GM12865 (cell line): ENCODE data around the gene RNU6-7.

ENCODE experiments used
- DNase-seq: peaks from one replicate; pipeline ENCODE4 v3.0.0; 2010; ENCODE audit warnings: low read depth
- H3K4me3 ChIP-seq: 2 replicates; pipeline ENCODE4 v1.5.1; 2011; ENCODE audit warnings: mild to moderate bottlenecking, low read depth, low read length, control low read depth
- TF ChIP-seq, protein P1 (sequence below): IDR thresholded peaks from 2 replicates; pipeline ENCODE4 v1.5.1; 2011; ENCODE audit warnings: low read length, control low read depth, low read depth, inconsistent platforms; ENCODE audit not compliant: insufficient read depth; ENCODE audit errors: missing control alignments

The RNU6-7 gene

DNA sequence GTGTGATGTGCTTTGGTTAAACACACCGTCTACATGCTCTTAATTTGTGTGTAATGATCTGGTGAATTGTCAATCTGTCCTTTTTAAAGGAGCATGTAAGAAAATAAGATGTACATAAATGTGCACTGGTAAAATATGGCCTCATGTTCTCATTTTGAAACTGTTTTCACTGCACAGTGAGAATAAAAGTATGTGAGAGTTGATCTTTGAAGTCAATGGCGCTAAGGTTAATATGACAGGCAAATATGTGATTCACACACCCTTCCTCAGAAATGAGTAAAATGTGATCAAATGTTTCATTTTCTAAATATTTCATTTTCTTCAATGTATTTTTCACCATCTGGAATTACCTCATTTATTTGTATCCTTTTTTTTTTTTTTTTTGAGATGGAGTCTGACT lies 8.3 kb upstream of the RNU6-7 start:
- DNase-seq: no peak
- TF ChIP-seq, protein P1, sequence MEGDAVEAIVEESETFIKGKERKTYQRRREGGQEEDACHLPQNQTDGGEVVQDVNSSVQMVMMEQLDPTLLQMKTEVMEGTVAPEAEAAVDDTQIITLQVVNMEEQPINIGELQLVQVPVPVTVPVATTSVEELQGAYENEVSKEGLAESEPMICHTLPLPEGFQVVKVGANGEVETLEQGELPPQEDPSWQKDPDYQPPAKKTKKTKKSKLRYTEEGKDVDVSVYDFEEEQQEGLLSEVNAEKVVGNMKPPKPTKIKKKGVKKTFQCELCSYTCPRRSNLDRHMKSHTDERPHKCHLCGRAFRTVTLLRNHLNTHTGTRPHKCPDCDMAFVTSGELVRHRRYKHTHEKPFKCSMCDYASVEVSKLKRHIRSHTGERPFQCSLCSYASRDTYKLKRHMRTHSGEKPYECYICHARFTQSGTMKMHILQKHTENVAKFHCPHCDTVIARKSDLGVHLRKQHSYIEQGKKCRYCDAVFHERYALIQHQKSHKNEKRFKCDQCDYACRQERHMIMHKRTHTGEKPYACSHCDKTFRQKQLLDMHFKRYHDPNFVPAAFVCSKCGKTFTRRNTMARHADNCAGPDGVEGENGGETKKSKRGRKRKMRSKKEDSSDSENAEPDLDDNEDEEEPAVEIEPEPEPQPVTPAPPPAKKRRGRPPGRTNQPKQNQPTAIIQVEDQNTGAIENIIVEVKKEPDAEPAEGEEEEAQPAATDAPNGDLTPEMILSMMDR: no peak
- H3K4me3 ChIP-seq: no peak overlapping the region

DNA sequence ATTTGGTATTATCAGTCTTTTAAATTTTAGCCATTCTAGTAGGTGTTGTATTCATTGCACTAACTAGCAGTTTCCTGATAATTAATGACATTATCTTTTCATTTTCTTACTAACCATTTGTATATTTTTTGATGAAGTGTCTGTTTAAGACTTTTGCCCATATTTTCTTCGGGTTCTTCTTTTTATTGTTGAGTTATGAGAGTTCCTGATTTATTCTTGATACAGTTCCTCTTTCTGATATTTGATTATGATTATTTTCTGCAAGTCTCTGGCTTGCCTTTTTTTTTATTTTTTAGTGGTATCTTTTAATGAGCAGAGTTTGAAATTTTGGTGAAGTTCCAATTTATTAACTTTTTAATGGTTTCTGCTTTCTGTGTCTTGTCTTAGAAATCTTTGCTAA lies 6.2 kb upstream of the RNU6-7 start:
- no peak overlapping the region for H3K4me3 ChIP-seq
- DNase-seq: no peak
- TF ChIP-seq, protein P1: no peak

DNA sequence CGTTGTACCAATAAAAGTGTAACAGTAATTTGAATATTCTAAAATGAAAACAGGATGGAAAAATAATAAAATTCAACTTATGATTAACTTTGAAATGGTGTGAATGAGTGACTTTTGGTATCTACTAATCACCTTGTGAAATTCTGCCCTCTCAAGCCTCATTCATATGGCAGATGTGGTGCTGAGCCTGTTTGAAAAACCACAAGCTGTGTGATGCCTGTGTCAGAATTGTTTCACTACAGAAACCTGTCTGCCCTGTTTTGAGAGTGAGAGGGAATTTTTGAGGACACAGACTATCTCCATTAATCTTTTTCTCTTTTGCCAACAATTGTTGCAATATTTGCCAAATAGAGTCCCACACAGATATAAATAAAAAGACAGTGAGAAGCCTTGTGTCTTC lies 3.9 kb upstream of the RNU6-7 start:
- TF ChIP-seq, protein P1: no peak
- no peak overlapping the region for H3K4me3 ChIP-seq
- DNase-seq: peak; percentile 71

DNA sequence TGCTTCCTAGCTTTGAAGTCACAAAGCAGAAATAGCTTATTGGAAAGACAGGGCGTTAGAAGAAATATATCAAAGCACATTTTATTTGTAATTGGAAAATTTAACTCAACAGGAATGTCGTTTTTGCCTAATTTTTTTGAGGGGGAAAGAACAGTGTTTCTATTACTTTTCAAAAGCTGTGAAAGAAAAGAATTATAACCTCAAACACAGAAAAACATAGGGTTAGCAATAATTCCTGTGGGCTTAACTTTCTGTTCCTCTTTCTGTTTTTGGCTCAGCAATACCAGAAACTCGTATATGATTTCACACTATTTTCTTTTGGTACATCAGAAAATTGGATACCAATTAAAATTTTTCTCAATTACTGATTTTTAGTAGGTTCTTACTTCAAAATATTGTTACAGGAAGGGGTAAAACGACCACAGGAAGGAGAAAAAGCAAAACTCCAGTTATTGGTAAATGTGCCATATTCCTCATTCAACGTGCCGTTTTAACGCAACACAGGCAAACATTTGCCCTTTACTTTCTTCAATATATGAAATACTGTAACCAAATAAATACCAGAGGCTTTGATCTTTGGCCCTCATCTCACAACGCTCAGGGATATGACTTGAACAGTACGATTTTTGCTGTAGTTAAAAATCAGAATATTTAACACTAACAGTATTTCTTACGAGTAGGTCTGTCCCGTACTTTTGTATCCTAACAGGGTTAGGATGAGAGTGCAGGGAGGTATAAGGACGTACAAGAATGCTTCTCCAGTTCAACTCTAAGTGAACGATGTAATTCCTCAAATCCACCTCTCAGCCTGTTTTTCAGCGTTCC lies 1.3 kb upstream of the RNU6-7 start:
- peak overlapping the region; percentile 69 for H3K4me3 ChIP-seq
- DNase-seq: peak; percentile 44
- TF ChIP-seq, protein P1: no peak

DNA sequence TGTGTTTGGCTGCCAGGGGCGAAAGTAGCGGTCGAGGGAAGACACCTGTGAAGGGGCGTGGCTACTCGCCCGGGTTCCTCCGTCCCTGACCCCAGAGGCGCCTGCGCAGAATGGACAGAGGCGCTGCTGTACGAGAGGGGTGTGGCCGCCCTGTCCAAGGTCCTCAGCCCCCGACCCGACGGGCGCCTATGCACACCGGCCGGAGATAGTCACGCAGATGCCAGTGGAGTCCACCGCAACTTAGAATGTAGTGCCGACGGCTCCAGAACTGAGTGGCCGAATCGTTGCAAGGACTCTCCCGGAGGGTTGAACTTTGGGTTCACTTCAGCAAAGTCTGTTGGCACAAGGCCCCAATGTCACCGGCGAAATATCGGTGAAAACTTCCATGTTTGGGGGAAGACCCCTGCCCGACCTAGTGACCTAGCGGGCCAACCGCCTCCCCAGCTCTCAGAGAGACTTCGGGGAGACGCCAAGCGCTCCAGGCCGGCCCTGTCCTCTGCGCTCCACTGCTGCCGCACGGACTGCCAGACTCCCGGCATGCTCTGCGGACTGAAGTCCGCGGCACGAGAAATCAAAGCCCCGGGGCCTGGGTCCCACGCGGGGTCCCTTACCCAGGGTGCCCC lies 541 bp upstream of the RNU6-7 start:
- H3K4me3 ChIP-seq: peak overlapping the region; percentile 69
- DNase-seq: peak; percentile 91
- TF ChIP-seq, protein P1: no peak

DNA sequence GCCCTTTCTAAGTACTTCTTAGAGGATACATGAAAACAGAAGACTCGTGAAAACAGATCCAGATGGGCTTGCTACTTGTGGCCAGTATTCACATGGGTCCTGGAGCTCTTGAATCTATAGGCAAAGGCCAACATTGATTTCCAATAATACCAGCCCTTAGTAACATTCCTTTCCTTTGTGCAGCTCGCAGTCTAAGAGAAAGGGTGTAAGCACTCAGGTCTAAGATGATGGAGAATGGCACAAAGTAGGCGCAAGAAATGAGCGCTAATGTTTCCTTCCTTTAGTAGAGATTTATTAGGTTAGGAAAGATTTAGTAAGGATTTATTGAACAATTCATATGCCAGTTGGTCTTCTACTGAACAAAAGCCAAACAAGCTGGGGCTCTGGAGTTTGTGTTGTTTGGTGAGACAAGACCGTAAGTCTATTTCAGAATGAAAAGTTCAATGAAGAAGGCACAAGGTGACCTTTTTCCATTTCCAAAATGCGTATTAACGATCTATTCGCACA lies 699 bp downstream of the RNU6-7 start:
- TF ChIP-seq, protein P1: no peak
- H3K4me3 ChIP-seq: peak overlapping the region; percentile 69
- peak; percentile 15 for DNase-seq
